ENCODE measurements around the gene HOXC10. TPM values are rescaled to one million over a fixed set of nuclear protein-coding genes. Genes with fewer than 3 reads are reported as not detected.
A peak's percentile ranks its signal among the peaks of the same experiment; 100 is the strongest.

The HOXC10 gene
- total RNA-seq, 6 donors from 2014 or later: not detected

DNA sequence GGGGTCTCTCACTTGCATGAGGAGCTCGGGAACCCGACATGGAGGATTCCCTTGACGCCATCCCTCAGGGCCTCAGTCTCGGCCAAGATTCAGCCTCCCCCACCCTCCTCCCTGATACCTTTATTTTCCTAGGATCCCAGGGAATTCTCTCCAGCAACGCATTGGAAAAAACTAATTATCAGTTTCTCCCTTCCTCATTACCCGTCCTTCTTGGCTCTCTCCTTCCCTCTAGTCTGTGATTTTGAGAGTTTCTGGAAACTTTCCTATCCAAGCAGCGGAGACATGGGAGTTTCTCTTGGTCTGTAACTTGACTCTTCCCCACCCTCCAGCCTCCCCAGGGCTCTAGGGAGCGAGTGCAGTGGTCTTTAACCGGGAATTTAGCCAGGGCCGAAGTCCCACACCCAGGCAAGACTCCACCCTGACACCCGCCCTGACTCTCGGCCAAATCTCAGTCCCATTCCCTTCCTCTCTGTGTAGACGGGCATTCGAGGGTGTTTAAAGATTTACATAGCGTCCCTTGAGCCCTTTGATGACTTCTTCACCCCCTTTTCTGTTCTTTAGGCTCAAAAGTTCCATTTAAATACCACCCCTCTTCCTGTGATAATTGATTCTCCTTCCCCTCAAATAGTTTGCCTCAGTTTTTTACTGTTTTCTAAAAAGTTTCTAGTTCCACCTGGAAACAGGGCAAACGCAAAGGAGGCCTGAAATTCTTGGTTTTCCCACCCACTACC, 54.6 kb downstream of the HOXC10 start:
- 20 to 22% methylated on average over 16 of the region's 16 CpGs for WGBS, 2 donors
- Histone ChIP-seq H3K36me3 (no peaks in the 10 kb centered on the region), H3K27ac (no peak overlapping the region), H3K9me3 (no peaks in the 10 kb centered on the region), H3K27me3 (peaks cover 0 to 23% (median 9%) of the 10 kb centered on the region in 4 donors), H3K4me3 (no peak overlapping the region), H3K4me1 (peaks cover 0 to 1% (median 0%) of the 10 kb centered on the region in 4 donors)
- DNase-seq (no peak), ATAC-seq (ENCODE audit: low FRiP score in 2 of 2) (peak in 1 of 2 donors; percentile 87)
- no peak for TF ChIP-seq EP300 (IDR thresholded peaks at IDR 0.05)
- no peak for TF ChIP-seq POLR2A (IDR thresholded peaks at IDR 0.05)
- no peak for TF ChIP-seq POLR2AphosphoS5 (IDR thresholded peaks at IDR 0.05)
- TF ChIP-seq, protein P1, sequence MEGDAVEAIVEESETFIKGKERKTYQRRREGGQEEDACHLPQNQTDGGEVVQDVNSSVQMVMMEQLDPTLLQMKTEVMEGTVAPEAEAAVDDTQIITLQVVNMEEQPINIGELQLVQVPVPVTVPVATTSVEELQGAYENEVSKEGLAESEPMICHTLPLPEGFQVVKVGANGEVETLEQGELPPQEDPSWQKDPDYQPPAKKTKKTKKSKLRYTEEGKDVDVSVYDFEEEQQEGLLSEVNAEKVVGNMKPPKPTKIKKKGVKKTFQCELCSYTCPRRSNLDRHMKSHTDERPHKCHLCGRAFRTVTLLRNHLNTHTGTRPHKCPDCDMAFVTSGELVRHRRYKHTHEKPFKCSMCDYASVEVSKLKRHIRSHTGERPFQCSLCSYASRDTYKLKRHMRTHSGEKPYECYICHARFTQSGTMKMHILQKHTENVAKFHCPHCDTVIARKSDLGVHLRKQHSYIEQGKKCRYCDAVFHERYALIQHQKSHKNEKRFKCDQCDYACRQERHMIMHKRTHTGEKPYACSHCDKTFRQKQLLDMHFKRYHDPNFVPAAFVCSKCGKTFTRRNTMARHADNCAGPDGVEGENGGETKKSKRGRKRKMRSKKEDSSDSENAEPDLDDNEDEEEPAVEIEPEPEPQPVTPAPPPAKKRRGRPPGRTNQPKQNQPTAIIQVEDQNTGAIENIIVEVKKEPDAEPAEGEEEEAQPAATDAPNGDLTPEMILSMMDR (IDR thresholded peaks at IDR 0.05): no peak

Small RNA genes lying within 50 kb of the gene (small RNA-seq; reads per million reads assigned to genes)
- 0 reads per million in 4 donors for gene AC012531.3
- 0 reads per million in 4 donors for gene AC012531.4
- 0 reads per million in 4 donors for gene HOXC5
- gene MIR196A2: 0.12 to 4.6 (median 0.67) reads per million in 4 donors
- 0 to 0.44 (median 0.09) reads per million in 4 donors for gene MIR615
- gene RF01905: 0 reads per million in 4 donors
- 0 reads per million in 4 donors for gene RF01906

Other genes starting within 250 kb of the HOXC10 start
- not detected for gene CISTR, start 233.2 kb upstream of the HOXC10 start, total RNA-seq
- not detected for gene HOXC13, start 46.3 kb upstream of the HOXC10 start, total RNA-seq
- gene HOXC12, start 30.2 kb upstream of the HOXC10 start, total RNA-seq: not detected
- gene HOXC11, start 12.0 kb upstream of the HOXC10 start, total RNA-seq: not detected
- not detected for gene HOTAIR, start 10.2 kb upstream of the HOXC10 start, total RNA-seq
- gene HOXC9, start 15.0 kb downstream of the HOXC10 start, total RNA-seq: under 1 TPM in 2 of 6 donors, not detected in 4; 0.17 to 0.23 TPM
- not detected for gene HOXC8, start 23.8 kb downstream of the HOXC10 start, total RNA-seq
- under 1 TPM in 2 of 6 donors, not detected in 4; 0.40 to 0.92 TPM for gene HOXC6, start 43.3 kb downstream of the HOXC10 start, total RNA-seq
- gene HOXC5, start 47.9 kb downstream of the HOXC10 start, total RNA-seq: under 1 TPM in 3 of 6 donors, not detected in 3; 0.11 to 0.22 (median 0.17) TPM
- gene HOXC4, start 68.7 kb downstream of the HOXC10 start, total RNA-seq: 1 to 10 TPM in 1 of 6 donors, under 1 TPM in 2, not detected in 3; 0.40 to 1.0 (median 0.59) TPM
- gene SMUG1, start 203.8 kb downstream of the HOXC10 start, total RNA-seq: 10 to 100 TPM; 19.8 to 54.5 (median 28.6) TPM